DOHH2 (cell line): ENCODE measurements around the gene SEL1L.
"Not testable (repeated sequence)": the region's sequence is repeated elsewhere in the genome, so short reads cannot be mapped to it uniquely, and the experiment has no call there.

Experiments
- H3F3A ChIP-seq: fragments of 200-600 bp; sonication (generic), shearing (Covaris generic); 2 replicates; pipeline ENCODE4 v1.6.0; 2016; ENCODE audit warnings: antibody characterized with exemption, mild to moderate bottlenecking; ENCODE audit not compliant: control insufficient read depth, insufficient read depth
- H3K27ac ChIP-seq: fragments of 200-600 bp; sonication (generic); 2 replicates; pipeline ENCODE4 v1.5.1; 2014; ENCODE audit warnings: low read depth, mild to moderate bottlenecking, low read length, moderate library complexity
- H3K27me3 ChIP-seq: fragments of 200-600 bp; sonication (generic); 2 replicates; pipeline ENCODE4 v1.6.1; 2014; ENCODE audit warnings: mild to moderate bottlenecking, low read length, mixed read lengths; ENCODE audit not compliant: control insufficient read depth
- H3K36me3 ChIP-seq: fragments of 200-600 bp; sonication (generic); 2 replicates; pipeline ENCODE4 v1.6.1; 2014; ENCODE audit warnings: mild to moderate bottlenecking, low read length, moderate library complexity, mixed read lengths; ENCODE audit not compliant: control insufficient read depth
- H3K4me1 ChIP-seq: fragments of 200-600 bp; sonication (generic); 2 replicates; pipeline ENCODE4 v1.6.1; 2014; ENCODE audit warnings: mild to moderate bottlenecking, low read length, mixed read lengths; ENCODE audit not compliant: control insufficient read depth
- H3K4me2 ChIP-seq: fragments of 200-600 bp; sonication (generic); 2 replicates; pipeline ENCODE4 v1.6.0; 2014; ENCODE audit warnings: mild to moderate bottlenecking, low read length, moderate library complexity
- H3K4me3 ChIP-seq: fragments of 200-600 bp; sonication (generic); 2 replicates; pipeline ENCODE4 v1.5.1; 2014; ENCODE audit warnings: mild to moderate bottlenecking, low read length, mixed read lengths
- H3K79me2 ChIP-seq: fragments of 200-600 bp; sonication (generic); 2 replicates; pipeline ENCODE4 v1.6.1; 2014; ENCODE audit warnings: mild to moderate bottlenecking, low read length, mixed read lengths; ENCODE audit not compliant: control insufficient read depth
- H3K9me2 ChIP-seq: fragments of 200-600 bp; sonication (generic); replicated peaks from 2 replicates; pipeline ENCODE4 v1.6.1; 2014; ENCODE audit warnings: mild to moderate bottlenecking, low read length, mixed read lengths; ENCODE audit not compliant: control insufficient read depth
- H3K9me3 ChIP-seq: fragments of 200-600 bp; sonication (generic); 2 replicates; pipeline ENCODE4 v1.6.1; 2014; ENCODE audit warnings: antibody characterized with exemption, low read length, mixed read lengths; ENCODE audit not compliant: control insufficient read depth, insufficient read depth
- H4K20me1 ChIP-seq: fragments of 200-600 bp; sonication (generic); 2 replicates; pipeline ENCODE4 v1.6.0; 2014; ENCODE audit warnings: low read depth, mild to moderate bottlenecking, antibody characterized with exemption, low read length, moderate library complexity; ENCODE audit not compliant: control insufficient read depth, insufficient read depth
- CTCF ChIP-seq: fragments of 200-600 bp; sonication (generic); IDR thresholded peaks from one replicate; pipeline ENCODE4 v1.5.1; 2014; ENCODE audit warnings: antibody characterized with exemption, mild to moderate bottlenecking, low read depth, low read length; ENCODE audit not compliant: poor library complexity, severe bottlenecking
- EZH2phosphoT487 ChIP-seq: fragments of 200-600 bp; sonication (generic); IDR thresholded peaks from 2 replicates; pipeline ENCODE4 v1.6.1; 2017; ENCODE audit warnings: borderline replicate concordance, mild to moderate bottlenecking, antibody characterized with exemption, low read length, moderate library complexity, mixed read lengths

The SEL1L gene

GRCh38 chr14:81430235-81430634 is 103.4 kb downstream of the SEL1L start:
- H3F3A ChIP-seq: no peaks in the 10 kb centered on the region
- H3K79me2 ChIP-seq: no peaks in the 10 kb centered on the region
- no peaks in the 10 kb centered on the region for H3K4me1 ChIP-seq
- H3K9me3 ChIP-seq: no peaks in the 10 kb centered on the region
- H3K36me3 ChIP-seq: no peaks in the 10 kb centered on the region
- no peak overlapping the region for H3K4me2 ChIP-seq
- no peak overlapping the region for H3K27ac ChIP-seq
- H3K27me3 ChIP-seq: peaks cover 13% of the 10 kb centered on the region
- H3K4me3 ChIP-seq: no peak overlapping the region
- TF ChIP-seq EZH2phosphoT487 (no peak), CTCF (no peak)
- H3K9me2 ChIP-seq: no peaks in the 10 kb centered on the region
- no peaks in the 10 kb centered on the region for H4K20me1 ChIP-seq

- H3K4me1 ChIP-seq, H3K79me2 ChIP-seq: not testable (repeated sequence)
These were observed 103.9 kb downstream of the SEL1L start for GRCh38 chr14:81429749-81430148.

GRCh38 chr14:81429028-81429427 is 104.6 kb downstream of the SEL1L start:
- TF ChIP-seq CTCF: no peak
- TF ChIP-seq EZH2phosphoT487: no peak
- no peaks in the 10 kb centered on the region for H3K36me3 ChIP-seq
- H3K27me3 ChIP-seq: peaks cover 7% of the 10 kb centered on the region; the same call in 1 of the 2 replicates
- no peaks in the 10 kb centered on the region for H3F3A ChIP-seq
- no peak overlapping the region for H3K4me3 ChIP-seq
- H3K4me2 ChIP-seq: no peak overlapping the region
- H4K20me1 ChIP-seq: no peaks in the 10 kb centered on the region
- no peaks in the 10 kb centered on the region for H3K79me2 ChIP-seq
- H3K9me2 ChIP-seq: no peaks in the 10 kb centered on the region
- H3K9me3 ChIP-seq: no peaks in the 10 kb centered on the region
- no peak overlapping the region for H3K27ac ChIP-seq
- no peaks in the 10 kb centered on the region for H3K4me1 ChIP-seq

More at GRCh38 chr14:81429749-81430148, 103.9 kb downstream of the SEL1L start:
- not testable (repeated sequence) for H3F3A ChIP-seq, H3K27ac ChIP-seq, H3K4me2 ChIP-seq, H3K36me3 ChIP-seq, H3K9me3 ChIP-seq, H3K27me3 ChIP-seq, H4K20me1 ChIP-seq, H3K9me2 ChIP-seq, H3K4me3 ChIP-seq

- H3K36me3 ChIP-seq: no peaks in the 10 kb centered on the region
- no peaks in the 10 kb centered on the region for H3K4me1 ChIP-seq
- no peaks in the 10 kb centered on the region for H3K79me2 ChIP-seq
- no peak for TF ChIP-seq CTCF
- no peak for TF ChIP-seq EZH2phosphoT487
- H3K9me2 ChIP-seq: no peaks in the 10 kb centered on the region
- no peak overlapping the region for H3K4me3 ChIP-seq
- no peaks in the 10 kb centered on the region for H4K20me1 ChIP-seq
- H3K9me3 ChIP-seq: no peaks in the 10 kb centered on the region
- no peak overlapping the region for H3K27ac ChIP-seq
- H3F3A ChIP-seq: no peaks in the 10 kb centered on the region
- no peak overlapping the region for H3K4me2 ChIP-seq
- H3K27me3 ChIP-seq: no peaks in the 10 kb centered on the region
These were observed 106.2 kb downstream of the SEL1L start for GRCh38 chr14:81427348-81428058.
